Measurements from ENCODE around the gene SAMD13. TPM values are rescaled to one million over a fixed set of nuclear protein-coding genes. Genes with fewer than 3 reads are reported as not detected.

The SAMD13 gene
- total and polyA plus RNA-seq, 2 donors (not counting 3 experiments of a cell fraction or from before 2014, with no cell fraction given): 1.2 to 4.8 TPM

DNA sequence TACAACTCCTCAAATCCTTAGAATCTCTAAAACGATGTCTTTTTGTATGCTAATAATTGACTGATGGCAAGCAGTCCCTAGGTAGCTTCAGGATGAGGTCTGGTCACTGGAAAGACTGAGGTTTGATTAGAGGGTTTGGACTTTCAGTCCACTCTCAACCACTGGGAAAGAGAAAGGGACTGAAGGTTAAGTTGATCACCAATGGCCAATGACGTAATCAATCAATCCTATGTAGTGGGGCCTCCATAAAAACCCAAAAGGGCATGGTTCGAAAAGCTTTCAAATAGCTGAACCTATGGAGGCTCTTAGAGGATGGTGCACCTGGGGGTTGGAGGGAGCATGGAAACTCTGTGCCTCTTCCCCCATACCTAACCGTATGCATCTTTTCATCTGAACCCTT is 57.2 kb downstream of the SAMD13 start:
- Histone ChIP-seq H2AFZ (ENCODE audit: low read depth, low read length) (no peak overlapping the region), H3K4me3 (replicated peaks in 1 of 3; ENCODE audit: insufficient read depth in 1 of 3, low read depth in 1 of 3, low read length in 3 of 3) (no peak overlapping the region), H3K9me3 (replicated peaks; ENCODE audit: control insufficient read depth, insufficient read depth, low read length) (no peaks in the 10 kb centered on the region), H3K79me2 (ENCODE audit: control insufficient read depth, insufficient read depth, low read length) (no peaks in the 10 kb centered on the region), H3K4me2 (ENCODE audit: insufficient read depth, low read length) (no peak overlapping the region), H3K4me1 (ENCODE audit: control insufficient read depth, extremely low read depth, insufficient read depth, low read length) (peaks cover 2% of the 10 kb centered on the region), H3K36me3 (ENCODE audit: control insufficient read depth in 2 of 2, extremely low read depth in 1 of 2, insufficient read depth in 2 of 2, low read length in 2 of 2) (no peaks in the 10 kb centered on the region), H3K9me1 (replicated peaks; ENCODE audit: control insufficient read depth, extremely low read depth, insufficient read depth, low read length) (no peaks in the 10 kb centered on the region), H3K9ac (replicated peaks; ENCODE audit: extremely low read depth, insufficient read depth, low read length) (no peak overlapping the region), H3K27me3 (ENCODE audit: control insufficient read depth in 2 of 2, insufficient read depth in 2 of 2, low read length in 2 of 2) (no peaks in the 10 kb centered on the region), H3K27ac (ENCODE audit: insufficient read depth, low read depth, low read length) (no peak overlapping the region), H4K20me1 (replicated peaks; ENCODE audit: control insufficient read depth, extremely low read depth, insufficient read depth, low read length) (no peaks in the 10 kb centered on the region)
- intact Hi-C loops (cut with micrococcal nuclease): no loop called here
- TF ChIP-seq MYC (IDR thresholded peaks at IDR 0.05; ENCODE audit: low read depth, low read length): no peak
- TF ChIP-seq, protein P1, sequence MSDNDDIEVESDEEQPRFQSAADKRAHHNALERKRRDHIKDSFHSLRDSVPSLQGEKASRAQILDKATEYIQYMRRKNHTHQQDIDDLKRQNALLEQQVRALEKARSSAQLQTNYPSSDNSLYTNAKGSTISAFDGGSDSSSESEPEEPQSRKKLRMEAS (IDR thresholded peaks at IDR 0.05; ENCODE audit: insufficient read depth, insufficient read length): no peak
- TF ChIP-seq POLR2AphosphoS5 (IDR thresholded peaks at IDR 0.05; ENCODE audit: insufficient read depth, low read depth, low read length): no peak
- TF ChIP-seq JUN (IDR thresholded peaks at IDR 0.05; ENCODE audit: borderline replicate concordance, insufficient read depth, insufficient read length, low read depth): no peak
- no peak for TF ChIP-seq EZH2 (IDR thresholded peaks at IDR 0.05; ENCODE audit: borderline replicate concordance, low read depth, low read length, severe bottlenecking)
- TF ChIP-seq POLR2A (IDR thresholded peaks at IDR 0.05; ENCODE audit: low read depth, low read length): no peak
- no peak for TF ChIP-seq GATA2 (IDR thresholded peaks at IDR 0.05; ENCODE audit: insufficient read depth, insufficient read length, low read depth, low read length)
- TF ChIP-seq FOS (IDR thresholded peaks at IDR 0.05; ENCODE audit: borderline replicate concordance, insufficient read depth, low read length): no peak
- TF ChIP-seq, protein P2, sequence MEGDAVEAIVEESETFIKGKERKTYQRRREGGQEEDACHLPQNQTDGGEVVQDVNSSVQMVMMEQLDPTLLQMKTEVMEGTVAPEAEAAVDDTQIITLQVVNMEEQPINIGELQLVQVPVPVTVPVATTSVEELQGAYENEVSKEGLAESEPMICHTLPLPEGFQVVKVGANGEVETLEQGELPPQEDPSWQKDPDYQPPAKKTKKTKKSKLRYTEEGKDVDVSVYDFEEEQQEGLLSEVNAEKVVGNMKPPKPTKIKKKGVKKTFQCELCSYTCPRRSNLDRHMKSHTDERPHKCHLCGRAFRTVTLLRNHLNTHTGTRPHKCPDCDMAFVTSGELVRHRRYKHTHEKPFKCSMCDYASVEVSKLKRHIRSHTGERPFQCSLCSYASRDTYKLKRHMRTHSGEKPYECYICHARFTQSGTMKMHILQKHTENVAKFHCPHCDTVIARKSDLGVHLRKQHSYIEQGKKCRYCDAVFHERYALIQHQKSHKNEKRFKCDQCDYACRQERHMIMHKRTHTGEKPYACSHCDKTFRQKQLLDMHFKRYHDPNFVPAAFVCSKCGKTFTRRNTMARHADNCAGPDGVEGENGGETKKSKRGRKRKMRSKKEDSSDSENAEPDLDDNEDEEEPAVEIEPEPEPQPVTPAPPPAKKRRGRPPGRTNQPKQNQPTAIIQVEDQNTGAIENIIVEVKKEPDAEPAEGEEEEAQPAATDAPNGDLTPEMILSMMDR (IDR thresholded peaks at IDR 0.05; ENCODE audit: extremely low read depth in 1 of 2, insufficient read depth in 1 of 2, low read depth in 1 of 2, low read length in 2 of 2): no peak
- CTCF ChIA-PET: no interaction called here
- BruUV-seq (replicated peaks): no TSS peak
- DNase-seq (ENCODE audit: low read depth, low spot score) (no peak), FAIRE-seq (no peak)
- dilution Hi-C loops (cut with MboI; ENCODE audit: extremely low pct_ligation_motif_present, low sequenced_read_pairs): no loop called here
- POLR2A ChIA-PET: no interaction called here

Data from endothelial cell of umbilical vein (primary cell).